SK-N-SH treated with all-trans-retinoic acid at 6 μM for 48 hours (cell line): ENCODE data around the gene ABI3BP.

Experiments used
- ATAC-seq: fragments of 200-7000 bp; cut with Tn5 transposase; 3 replicates; pipeline ENCODE4 v1.9.1; 2020; ENCODE audit warnings: mild to moderate bottlenecking, moderate library complexity
- ARNTL ChIP-seq: fragments of 450-650 bp; formaldehyde crosslinking; IDR thresholded peaks from 2 replicates; pipeline ENCODE4 v1.5.0; 2020; ENCODE audit warnings: low read depth, mild to moderate bottlenecking, moderate library complexity, borderline replicate concordance
- BACH2 ChIP-seq: fragments of 250-450 bp; sonication (Bioruptor Pico); IDR thresholded peaks from 2 replicates; pipeline ENCODE4 v1.9.0; 2021; ENCODE audit warnings: mild to moderate bottlenecking, borderline replicate concordance
- ESRRG ChIP-seq: fragments of 250-450 bp; sonication (Bioruptor Pico); IDR thresholded peaks from 2 replicates; pipeline ENCODE4 v1.6.1; 2021; ENCODE audit warnings: mild to moderate bottlenecking
- GLIS3 ChIP-seq: fragments of 250-450 bp; sonication (Bioruptor Pico); IDR thresholded peaks from 2 replicates; pipeline ENCODE4 v1.5.0; 2020; ENCODE audit warnings: mild to moderate bottlenecking, moderate library complexity
- ISL1 ChIP-seq: fragments of 250-450 bp; sonication (Bioruptor Pico); IDR thresholded peaks from 2 replicates; pipeline ENCODE4 v2.1.2; 2022; ENCODE audit warnings: mild to moderate bottlenecking, moderate library complexity
- OSR1 ChIP-seq: fragments of 250-450 bp; sonication (Bioruptor Pico); IDR thresholded peaks from 2 replicates; pipeline ENCODE4 v1.8.0; 2022; ENCODE audit warnings: moderate library complexity, mild to moderate bottlenecking, inconsistent platforms
- PPARA ChIP-seq: fragments of 250-450 bp; sonication (Bioruptor Pico); IDR thresholded peaks from 2 replicates; pipeline ENCODE4 v1.5.0; 2020; ENCODE audit warnings: mild to moderate bottlenecking, borderline replicate concordance
- RARB ChIP-seq: fragments of 250-450 bp; sonication (Bioruptor Pico); IDR thresholded peaks from 2 replicates; pipeline ENCODE4 v1.8.0; 2021; ENCODE audit warnings: mild to moderate bottlenecking, moderate library complexity
- SNAI2 ChIP-seq: fragments of 250-450 bp; sonication (Bioruptor Pico); IDR thresholded peaks from 2 replicates; pipeline ENCODE4 v1.5.0; 2020; ENCODE audit warnings: mild to moderate bottlenecking, moderate library complexity
- TCF4 ChIP-seq: fragments of 250-450 bp; sonication (Bioruptor Pico); IDR thresholded peaks from 2 replicates; pipeline ENCODE4 v1.8.0; 2021; ENCODE audit warnings: mild to moderate bottlenecking, moderate library complexity, borderline replicate concordance
- TOX ChIP-seq: fragments of 250-450 bp; sonication (Bioruptor Pico); IDR thresholded peaks from 2 replicates; pipeline ENCODE4 v1.8.0; 2021; ENCODE audit warnings: mild to moderate bottlenecking, moderate library complexity, borderline replicate concordance
- ZC3H10 ChIP-seq: fragments of 250-450 bp; sonication (Bioruptor Pico); IDR thresholded peaks from 2 replicates; pipeline ENCODE4 v1.5.1; 2021; ENCODE audit warnings: mild to moderate bottlenecking, moderate library complexity
- ZFP3 ChIP-seq: fragments of 250-450 bp; sonication (Bioruptor Pico); IDR thresholded peaks from 2 replicates; pipeline ENCODE4 v1.5.0; 2020; ENCODE audit warnings: mild to moderate bottlenecking, moderate library complexity
- ZFP30 ChIP-seq: fragments of 450-650 bp; formaldehyde crosslinking; IDR thresholded peaks from 2 replicates; pipeline ENCODE4 v1.5.0; 2022; ENCODE audit warnings: mild to moderate bottlenecking, moderate library complexity
- ZNF565 ChIP-seq: fragments of 450-650 bp; formaldehyde crosslinking; conservative IDR thresholded peaks from 2 replicates; pipeline ENCODE4 v1.5.0; 2020; ENCODE audit warnings: low read depth, mild to moderate bottlenecking, moderate library complexity
- ZNF70 ChIP-seq: fragments of 450-650 bp; formaldehyde crosslinking; IDR thresholded peaks from 2 replicates; pipeline ENCODE4 v1.5.0; 2020; ENCODE audit warnings: mild to moderate bottlenecking, moderate library complexity
- ZNF8 ChIP-seq: fragments of 450-650 bp; formaldehyde crosslinking; IDR thresholded peaks from 2 replicates; pipeline ENCODE4 v1.5.0; 2020; ENCODE audit warnings: mild to moderate bottlenecking, moderate library complexity
- TF ChIP-seq, protein P1 (sequence below): fragments of 250-450 bp; sonication (Bioruptor Pico); IDR thresholded peaks from 2 replicates; pipeline ENCODE4 v1.5.1; 2020; ENCODE audit warnings: low read depth, mild to moderate bottlenecking, moderate library complexity
- TF ChIP-seq, protein P2 (sequence below): fragments of 250-450 bp; sonication (Bioruptor Pico); IDR thresholded peaks from 2 replicates; pipeline ENCODE4 v1.8.0; 2020; ENCODE audit warnings: mild to moderate bottlenecking, moderate library complexity, borderline replicate concordance
- TF ChIP-seq, protein P3 (sequence below): fragments of 250-450 bp; sonication (Bioruptor Pico); IDR thresholded peaks from 2 replicates; pipeline ENCODE4 v1.5.1; 2021; ENCODE audit warnings: mild to moderate bottlenecking, moderate library complexity
- TF ChIP-seq, protein P4 (sequence below): fragments of 250-450 bp; sonication (Bioruptor Pico); IDR thresholded peaks from 2 replicates; pipeline ENCODE4 v1.8.0; 2021; ENCODE audit warnings: low read depth, mild to moderate bottlenecking, moderate library complexity, borderline replicate concordance

The ABI3BP gene

DNA sequence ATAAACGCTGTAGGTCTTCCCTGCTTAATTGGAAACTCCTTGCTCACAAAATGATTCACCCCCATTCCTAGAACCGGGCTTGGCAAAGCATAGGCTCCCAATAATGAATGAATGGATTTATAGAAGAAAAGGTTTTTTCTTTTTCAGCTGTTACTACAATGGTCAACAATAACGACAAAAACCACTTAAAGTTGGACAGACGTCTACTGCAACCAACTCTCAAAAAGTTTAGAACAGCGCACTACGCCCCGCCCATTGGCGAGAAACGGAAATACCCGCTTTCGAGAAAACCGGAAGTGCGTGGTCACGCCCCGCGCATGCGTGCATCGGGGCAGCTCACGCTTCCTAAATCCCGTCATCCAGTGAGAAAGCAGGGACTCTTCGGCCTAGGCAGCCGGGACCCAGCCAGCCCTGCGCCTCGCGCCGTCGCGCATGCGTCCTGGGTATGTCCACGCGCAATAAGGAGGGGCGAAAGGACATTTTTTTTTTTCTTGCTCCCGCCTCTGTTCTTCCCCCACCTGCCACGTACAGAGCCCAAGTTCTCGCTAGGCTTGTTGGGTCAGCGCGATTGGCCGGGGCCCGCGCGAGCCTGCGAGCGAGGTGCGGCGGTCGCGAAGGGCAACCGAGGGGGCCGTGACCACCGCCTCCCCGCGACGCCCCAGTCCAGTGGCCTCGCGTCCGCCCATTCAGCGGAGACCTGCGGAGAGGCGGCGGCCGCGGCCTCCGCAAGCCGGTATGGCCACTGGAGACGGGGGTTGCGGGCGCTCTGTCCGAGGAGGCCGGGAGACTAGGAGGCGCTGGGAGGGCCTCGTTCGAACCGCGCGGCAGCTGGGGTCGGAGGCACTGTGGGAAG is 284.0 kb downstream of the ABI3BP start, which contains the start of gene TFG:
Gene TFG (plus strand): TSS at position 506 of the 853 bp plus-strand sequence. CDS start 4,192 bp downstream, outside the sequence.
- TF ChIP-seq, protein P1, sequence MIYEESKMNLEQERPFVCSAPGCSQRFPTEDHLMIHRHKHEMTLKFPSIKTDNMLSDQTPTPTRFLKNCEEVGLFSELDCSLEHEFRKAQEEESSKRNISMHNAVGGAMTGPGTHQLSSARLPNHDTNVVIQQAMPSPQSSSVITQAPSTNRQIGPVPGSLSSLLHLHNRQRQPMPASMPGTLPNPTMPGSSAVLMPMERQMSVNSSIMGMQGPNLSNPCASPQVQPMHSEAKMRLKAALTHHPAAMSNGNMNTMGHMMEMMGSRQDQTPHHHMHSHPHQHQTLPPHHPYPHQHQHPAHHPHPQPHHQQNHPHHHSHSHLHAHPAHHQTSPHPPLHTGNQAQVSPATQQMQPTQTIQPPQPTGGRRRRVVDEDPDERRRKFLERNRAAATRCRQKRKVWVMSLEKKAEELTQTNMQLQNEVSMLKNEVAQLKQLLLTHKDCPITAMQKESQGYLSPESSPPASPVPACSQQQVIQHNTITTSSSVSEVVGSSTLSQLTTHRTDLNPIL (CRISPR knock-in tag) = no peak
- no peak for TF ChIP-seq TCF4 (CRISPR knock-in tag)
- no peak for TF ChIP-seq GLIS3
- TF ChIP-seq ZNF565 = no peak
- TF ChIP-seq ZFP3 (CRISPR knock-in tag) = no peak
- TF ChIP-seq ARNTL (CRISPR knock-in tag) = no peak
- TF ChIP-seq ZNF70 (CRISPR knock-in tag) = no peak
- no peak for TF ChIP-seq ZFP30 (CRISPR knock-in tag)
- TF ChIP-seq PPARA (CRISPR knock-in tag) = no peak
- TF ChIP-seq, all 23 proteins: peak for 0
- peak; percentile 95 for ATAC-seq

DNA sequence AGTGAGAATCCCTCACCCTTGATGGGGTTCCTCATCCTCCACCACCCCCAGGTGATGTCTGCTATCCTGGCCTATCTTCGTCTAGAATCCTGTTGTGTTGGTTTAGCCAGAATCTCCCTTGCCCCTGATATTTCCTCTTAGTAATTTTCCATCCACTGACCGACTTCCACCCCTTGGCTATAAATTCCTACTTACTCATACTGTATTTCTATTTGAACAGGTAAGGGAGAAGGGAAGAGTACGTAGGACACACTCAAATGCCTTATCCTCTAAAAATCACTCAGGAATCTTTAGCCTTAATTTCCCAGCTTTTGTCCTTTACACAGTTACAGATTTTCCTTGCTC is 284.6 kb downstream of the ABI3BP start:
- no peak for ATAC-seq
- TF ChIP-seq ZC3H10 (CRISPR knock-in tag) (no peak), RARB (CRISPR knock-in tag) (no peak), TOX (CRISPR knock-in tag) (no peak), ARNTL (CRISPR knock-in tag) (no peak), BACH2 (CRISPR knock-in tag) (no peak), ZFP3 (CRISPR knock-in tag) (no peak), PPARA (CRISPR knock-in tag) (no peak), ZNF8 (no peak), OSR1 (CRISPR knock-in tag) (no peak), TCF4 (CRISPR knock-in tag) (no peak), SNAI2 (no peak), ESRRG (no peak), ISL1 (CRISPR knock-in tag) (no peak), ZNF70 (CRISPR knock-in tag) (no peak)
- TF ChIP-seq, protein P1 (CRISPR knock-in tag) = no peak
- TF ChIP-seq, protein P2, sequence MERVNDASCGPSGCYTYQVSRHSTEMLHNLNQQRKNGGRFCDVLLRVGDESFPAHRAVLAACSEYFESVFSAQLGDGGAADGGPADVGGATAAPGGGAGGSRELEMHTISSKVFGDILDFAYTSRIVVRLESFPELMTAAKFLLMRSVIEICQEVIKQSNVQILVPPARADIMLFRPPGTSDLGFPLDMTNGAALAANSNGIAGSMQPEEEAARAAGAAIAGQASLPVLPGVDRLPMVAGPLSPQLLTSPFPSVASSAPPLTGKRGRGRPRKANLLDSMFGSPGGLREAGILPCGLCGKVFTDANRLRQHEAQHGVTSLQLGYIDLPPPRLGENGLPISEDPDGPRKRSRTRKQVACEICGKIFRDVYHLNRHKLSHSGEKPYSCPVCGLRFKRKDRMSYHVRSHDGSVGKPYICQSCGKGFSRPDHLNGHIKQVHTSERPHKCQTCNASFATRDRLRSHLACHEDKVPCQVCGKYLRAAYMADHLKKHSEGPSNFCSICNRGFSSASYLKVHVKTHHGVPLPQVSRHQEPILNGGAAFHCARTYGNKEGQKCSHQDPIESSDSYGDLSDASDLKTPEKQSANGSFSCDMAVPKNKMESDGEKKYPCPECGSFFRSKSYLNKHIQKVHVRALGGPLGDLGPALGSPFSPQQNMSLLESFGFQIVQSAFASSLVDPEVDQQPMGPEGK (CRISPR knock-in tag) = no peak
- TF ChIP-seq, protein P3, sequence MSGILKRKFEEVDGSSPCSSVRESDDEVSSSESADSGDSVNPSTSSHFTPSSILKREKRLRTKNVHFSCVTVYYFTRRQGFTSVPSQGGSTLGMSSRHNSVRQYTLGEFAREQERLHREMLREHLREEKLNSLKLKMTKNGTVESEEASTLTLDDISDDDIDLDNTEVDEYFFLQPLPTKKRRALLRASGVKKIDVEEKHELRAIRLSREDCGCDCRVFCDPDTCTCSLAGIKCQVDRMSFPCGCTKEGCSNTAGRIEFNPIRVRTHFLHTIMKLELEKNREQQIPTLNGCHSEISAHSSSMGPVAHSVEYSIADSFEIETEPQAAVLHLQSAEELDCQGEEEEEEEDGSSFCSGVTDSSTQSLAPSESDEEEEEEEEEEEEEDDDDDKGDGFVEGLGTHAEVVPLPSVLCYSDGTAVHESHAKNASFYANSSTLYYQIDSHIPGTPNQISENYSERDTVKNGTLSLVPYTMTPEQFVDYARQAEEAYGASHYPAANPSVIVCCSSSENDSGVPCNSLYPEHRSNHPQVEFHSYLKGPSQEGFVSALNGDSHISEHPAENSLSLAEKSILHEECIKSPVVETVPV (CRISPR knock-in tag) = no peak
- TF ChIP-seq, protein P4, sequence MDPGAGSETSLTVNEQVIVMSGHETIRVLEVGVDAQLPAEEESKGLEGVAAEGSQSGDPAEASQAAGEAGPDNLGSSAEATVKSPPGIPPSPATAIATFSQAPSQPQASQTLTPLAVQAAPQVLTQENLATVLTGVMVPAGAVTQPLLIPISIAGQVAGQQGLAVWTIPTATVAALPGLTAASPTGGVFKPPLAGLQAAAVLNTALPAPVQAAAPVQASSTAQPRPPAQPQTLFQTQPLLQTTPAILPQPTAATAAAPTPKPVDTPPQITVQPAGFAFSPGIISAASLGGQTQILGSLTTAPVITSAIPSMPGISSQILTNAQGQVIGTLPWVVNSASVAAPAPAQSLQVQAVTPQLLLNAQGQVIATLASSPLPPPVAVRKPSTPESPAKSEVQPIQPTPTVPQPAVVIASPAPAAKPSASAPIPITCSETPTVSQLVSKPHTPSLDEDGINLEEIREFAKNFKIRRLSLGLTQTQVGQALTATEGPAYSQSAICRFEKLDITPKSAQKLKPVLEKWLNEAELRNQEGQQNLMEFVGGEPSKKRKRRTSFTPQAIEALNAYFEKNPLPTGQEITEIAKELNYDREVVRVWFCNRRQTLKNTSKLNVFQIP (CRISPR knock-in tag) = no peak
- TF ChIP-seq, all 23 proteins: peak for 0

DNA sequence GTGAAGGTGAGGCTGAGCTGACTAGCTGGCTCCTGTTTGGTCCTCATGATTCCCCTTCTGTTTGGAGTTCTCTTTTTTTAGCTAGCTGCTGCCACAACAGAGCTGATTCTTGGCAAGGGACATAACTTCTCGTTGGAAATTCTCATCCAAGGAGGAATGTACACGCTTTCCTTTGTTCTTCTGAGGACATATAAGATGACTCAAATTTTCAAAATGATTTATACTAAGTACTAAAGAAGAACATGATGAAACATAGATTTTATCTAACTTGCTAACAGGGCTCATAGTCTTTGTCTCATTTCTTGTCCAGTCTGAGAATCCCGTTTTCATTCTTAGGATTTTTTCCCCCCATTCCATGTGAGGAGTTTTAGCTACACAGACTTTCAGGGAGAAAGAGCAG is 286.9 kb downstream of the ABI3BP start:
- peak; percentile 81 for TF ChIP-seq ISL1 (CRISPR knock-in tag)
- TF ChIP-seq ZFP3 (CRISPR knock-in tag) = no peak
- TF ChIP-seq TOX (CRISPR knock-in tag) = no peak
- TF ChIP-seq ESRRG = no peak
- no peak for TF ChIP-seq BACH2 (CRISPR knock-in tag)
- TF ChIP-seq ZFP30 (CRISPR knock-in tag) = no peak
- TF ChIP-seq TCF4 (CRISPR knock-in tag) = no peak
- TF ChIP-seq, protein P3 (CRISPR knock-in tag) = no peak
- ATAC-seq = no peak
